ENCODE data around the gene ZNF274.

Gene ZNF274

GRCh38 chr19:58261600-58261967, 78.7 kb downstream of the ZNF274 start:
- peaks cover 88% of the 10 kb centered on the region for H3K36me3 ChIP-seq (replicated peaks; ENCODE audit: low read depth, low read length)
- no peak overlapping the region for H3K4me2 ChIP-seq (ENCODE audit: low read length)
- no peak for TF ChIP-seq EZH2phosphoT487 (IDR thresholded peaks at IDR 0.05; ENCODE audit: low read depth)
- TF ChIP-seq CTCF (IDR thresholded peaks at IDR 0.05; ENCODE audit: low read depth, low read length): no peak

GRCh38 chr19:58261968-58262921, 79.4 kb downstream of the ZNF274 start:
- Histone ChIP-seq H3K36me3 (replicated peaks; ENCODE audit: low read depth, low read length) (peaks cover 89% of the 10 kb centered on the region), H3K4me3 (ENCODE audit: low read length) (no peak overlapping the region)
- no peak for TF ChIP-seq EZH2phosphoT487 (IDR thresholded peaks at IDR 0.05; ENCODE audit: low read depth)
- TF ChIP-seq CTCF (IDR thresholded peaks at IDR 0.05; ENCODE audit: low read depth, low read length): no peak

More at GRCh38 chr19:58261600-58261967, 78.7 kb downstream of the ZNF274 start:
- Histone ChIP-seq H3K9ac (ENCODE audit: low read length) (no peak overlapping the region), H4K20me1 (ENCODE audit: insufficient read depth, low read length) (no peaks in the 10 kb centered on the region), H3K4me3 (ENCODE audit: low read length) (no peak overlapping the region), H3K9me3 (ENCODE audit: insufficient read depth, low read length) (peaks cover 76% of the 10 kb centered on the region), H3K79me2 (ENCODE audit: low read length) (no peaks in the 10 kb centered on the region), H3K27ac (ENCODE audit: low read length) (no peak overlapping the region), H3K4me1 (ENCODE audit: low read length) (no peaks in the 10 kb centered on the region), H3K27me3 (ENCODE audit: low read depth, low read length) (no peaks in the 10 kb centered on the region), H2AFZ (ENCODE audit: low read depth, low read length) (no peak overlapping the region)

GRCh38 chr19:58262922-58263296, 80.0 kb downstream of the ZNF274 start:
- TF ChIP-seq EZH2phosphoT487 (IDR thresholded peaks at IDR 0.05; ENCODE audit: low read depth): no peak
- no peak for TF ChIP-seq CTCF (IDR thresholded peaks at IDR 0.05; ENCODE audit: low read depth, low read length)
- Histone ChIP-seq H3K79me2 (ENCODE audit: low read length) (no peaks in the 10 kb centered on the region), H3K9me3 (ENCODE audit: insufficient read depth, low read length) (peaks cover 73% of the 10 kb centered on the region), H3K4me1 (ENCODE audit: low read length) (no peaks in the 10 kb centered on the region), H3K4me2 (ENCODE audit: low read length) (no peak overlapping the region), H3K4me3 (ENCODE audit: low read length) (no peak overlapping the region), H3K9ac (ENCODE audit: low read length) (no peak overlapping the region), H3K36me3 (replicated peaks; ENCODE audit: low read depth, low read length) (peaks cover 83% of the 10 kb centered on the region), H3K27me3 (ENCODE audit: low read depth, low read length) (no peaks in the 10 kb centered on the region), H4K20me1 (ENCODE audit: insufficient read depth, low read length) (no peaks in the 10 kb centered on the region), H3K27ac (ENCODE audit: low read length) (no peak overlapping the region), H2AFZ (ENCODE audit: low read depth, low read length) (no peak overlapping the region)

More at GRCh38 chr19:58261968-58262921, 79.4 kb downstream of the ZNF274 start:
- Histone ChIP-seq H3K27me3 (ENCODE audit: low read depth, low read length) (no peaks in the 10 kb centered on the region), H2AFZ (ENCODE audit: low read depth, low read length) (no peak overlapping the region), H3K9ac (ENCODE audit: low read length) (no peak overlapping the region), H3K4me1 (ENCODE audit: low read length) (no peaks in the 10 kb centered on the region), H4K20me1 (ENCODE audit: insufficient read depth, low read length) (no peaks in the 10 kb centered on the region), H3K27ac (ENCODE audit: low read length) (no peak overlapping the region), H3K4me2 (ENCODE audit: low read length) (no peak overlapping the region), H3K79me2 (ENCODE audit: low read length) (no peaks in the 10 kb centered on the region), H3K9me3 (ENCODE audit: insufficient read depth, low read length) (peaks cover 80% of the 10 kb centered on the region)

Measured in OCI-LY3 (cell line).